Measurements from ENCODE around the gene ZCRB1. TPM values are rescaled to one million over a fixed set of nuclear protein-coding genes. Genes with fewer than 3 reads are reported as not detected.

ZCRB1 gene
- total RNA-seq, 1 donor, result 40.2 TPM

DNA sequence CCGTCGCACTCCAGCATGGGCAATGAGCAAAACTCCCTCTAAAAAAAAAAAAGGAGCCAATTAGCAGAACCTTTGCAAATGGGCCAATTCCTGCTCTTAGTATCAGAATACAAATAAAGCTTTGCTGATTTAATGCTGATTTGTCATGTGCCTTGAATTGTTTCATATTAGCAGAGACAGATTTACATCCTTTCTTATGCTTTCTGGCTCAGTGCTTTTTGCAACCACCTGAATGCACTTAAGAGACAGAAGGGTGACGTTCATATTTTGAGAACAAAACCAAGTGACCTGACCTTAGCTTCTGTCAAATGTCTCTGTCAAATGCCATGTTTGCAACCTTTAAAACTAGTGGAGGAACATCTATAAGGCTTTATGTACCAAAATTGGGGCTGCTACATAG lies 44.0 kb downstream of the ZCRB1 start:
- TF ChIP-seq, protein P1, sequence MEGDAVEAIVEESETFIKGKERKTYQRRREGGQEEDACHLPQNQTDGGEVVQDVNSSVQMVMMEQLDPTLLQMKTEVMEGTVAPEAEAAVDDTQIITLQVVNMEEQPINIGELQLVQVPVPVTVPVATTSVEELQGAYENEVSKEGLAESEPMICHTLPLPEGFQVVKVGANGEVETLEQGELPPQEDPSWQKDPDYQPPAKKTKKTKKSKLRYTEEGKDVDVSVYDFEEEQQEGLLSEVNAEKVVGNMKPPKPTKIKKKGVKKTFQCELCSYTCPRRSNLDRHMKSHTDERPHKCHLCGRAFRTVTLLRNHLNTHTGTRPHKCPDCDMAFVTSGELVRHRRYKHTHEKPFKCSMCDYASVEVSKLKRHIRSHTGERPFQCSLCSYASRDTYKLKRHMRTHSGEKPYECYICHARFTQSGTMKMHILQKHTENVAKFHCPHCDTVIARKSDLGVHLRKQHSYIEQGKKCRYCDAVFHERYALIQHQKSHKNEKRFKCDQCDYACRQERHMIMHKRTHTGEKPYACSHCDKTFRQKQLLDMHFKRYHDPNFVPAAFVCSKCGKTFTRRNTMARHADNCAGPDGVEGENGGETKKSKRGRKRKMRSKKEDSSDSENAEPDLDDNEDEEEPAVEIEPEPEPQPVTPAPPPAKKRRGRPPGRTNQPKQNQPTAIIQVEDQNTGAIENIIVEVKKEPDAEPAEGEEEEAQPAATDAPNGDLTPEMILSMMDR (IDR thresholded peaks at IDR 0.05; ENCODE audit: insufficient read depth, low read depth, low read length), result no peak
- no peak for DNase-seq (ENCODE audit: low read depth)
- no peak overlapping the region for H3K4me3 ChIP-seq (ENCODE audit: low read depth, low read length)

DNA sequence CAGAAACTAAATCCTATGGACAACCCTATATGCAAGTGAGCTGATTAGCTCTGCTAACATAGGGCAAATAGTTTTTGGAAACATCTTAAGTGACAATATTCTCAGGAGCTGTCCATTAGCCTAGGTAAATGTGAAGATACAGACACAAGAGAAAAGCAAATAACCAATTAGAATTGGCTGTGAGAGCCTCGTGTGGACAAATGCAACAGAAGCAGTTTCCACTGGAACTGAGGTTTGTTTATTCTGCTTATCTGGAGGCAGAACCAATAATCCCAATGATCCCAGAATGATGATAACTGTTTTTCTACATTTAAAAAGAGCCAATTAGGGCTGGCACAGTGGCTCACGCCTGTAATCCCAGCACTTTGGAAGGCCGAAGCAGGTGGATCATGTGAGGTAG lies 44.6 kb downstream of the ZCRB1 start:
- TF ChIP-seq, protein P1 (IDR thresholded peaks at IDR 0.05; ENCODE audit: insufficient read depth, low read depth, low read length), result no peak
- no peak overlapping the region for H3K4me3 ChIP-seq (ENCODE audit: low read depth, low read length)
- no peak for DNase-seq (ENCODE audit: low read depth)

DNA sequence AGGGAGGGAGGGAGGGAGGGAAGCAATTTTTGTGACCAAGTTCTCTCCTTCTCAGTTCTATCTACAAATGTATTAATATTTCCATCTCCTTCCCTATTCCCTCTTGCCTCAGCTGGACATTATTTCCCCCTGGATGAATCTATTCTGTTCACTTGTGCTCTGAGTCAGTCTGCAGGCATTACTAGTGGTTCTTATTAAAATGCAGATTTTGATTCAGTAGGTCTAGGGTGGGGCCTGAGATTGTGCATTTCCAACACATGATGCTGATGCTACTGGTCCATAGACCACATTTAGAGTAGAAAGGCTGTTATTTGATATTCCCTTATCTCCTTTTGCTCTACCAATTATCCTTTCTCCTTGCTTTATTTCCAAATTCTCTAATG lies 47.8 kb downstream of the ZCRB1 start:
- TF ChIP-seq, protein P1 (IDR thresholded peaks at IDR 0.05; ENCODE audit: insufficient read depth, low read depth, low read length), result no peak
- H3K4me3 ChIP-seq (ENCODE audit: low read depth, low read length), result no peak overlapping the region
- no peak for DNase-seq (ENCODE audit: low read depth)

DNA sequence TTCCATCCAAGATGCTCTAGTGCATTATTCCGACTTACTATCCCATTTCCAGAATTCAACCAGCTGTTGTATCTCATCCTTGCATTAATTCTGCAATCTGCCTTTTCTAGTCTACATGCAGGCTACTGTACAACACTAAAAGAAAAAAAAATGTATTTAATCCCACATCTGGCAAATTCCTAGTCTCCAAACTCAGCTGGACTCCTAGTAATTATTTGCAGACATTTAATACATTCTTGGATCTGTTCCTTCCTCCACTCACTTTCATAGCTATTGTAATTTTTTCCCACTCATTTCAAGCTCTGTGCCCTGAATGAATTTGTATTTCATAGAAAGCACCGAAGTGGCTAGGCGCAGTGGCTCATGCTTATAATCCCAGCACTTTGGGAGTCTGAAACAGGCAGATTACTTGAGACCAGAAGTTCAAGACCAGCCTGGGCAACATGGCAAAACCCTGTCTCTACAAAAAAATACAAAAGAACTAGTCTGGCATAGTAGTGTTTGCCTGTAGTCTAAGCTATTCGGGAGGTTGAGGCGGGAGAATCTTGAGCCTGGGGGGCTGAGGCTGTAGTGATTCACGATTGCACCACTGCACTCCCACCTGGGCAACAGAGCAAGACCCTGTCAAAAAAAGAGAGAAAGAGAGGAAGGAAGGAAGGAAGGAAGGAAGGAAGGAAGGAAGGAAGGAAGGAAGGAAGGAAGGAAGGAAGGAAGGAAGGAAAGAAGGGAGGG lies 48.3 kb downstream of the ZCRB1 start:
- H3K4me3 ChIP-seq (ENCODE audit: low read depth, low read length), result no peak overlapping the region
- TF ChIP-seq, protein P1 (IDR thresholded peaks at IDR 0.05; ENCODE audit: insufficient read depth, low read depth, low read length), result no peak
- no peak for DNase-seq (ENCODE audit: low read depth)

DNA sequence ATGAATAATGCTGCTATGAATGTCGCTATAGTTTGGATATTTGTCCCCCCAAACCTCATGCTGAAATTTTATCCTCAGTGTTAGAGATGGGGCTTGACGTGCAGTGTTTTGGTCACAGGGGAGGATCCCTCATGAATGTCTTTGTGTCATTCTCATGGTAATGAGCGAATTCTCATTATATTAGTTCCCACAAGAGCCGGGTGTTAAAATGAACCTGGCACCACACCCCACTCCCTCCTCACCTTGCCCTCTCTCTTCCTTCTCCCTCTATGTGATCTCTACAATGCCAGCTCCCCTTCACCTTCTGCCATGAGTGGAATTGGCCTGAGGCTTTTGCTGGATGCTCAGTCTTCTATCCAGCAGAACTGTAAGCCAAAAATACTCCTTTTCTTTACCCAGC lies 50.4 kb downstream of the ZCRB1 start:
- no peak for DNase-seq (ENCODE audit: low read depth)
- TF ChIP-seq, protein P1 (IDR thresholded peaks at IDR 0.05; ENCODE audit: insufficient read depth, low read depth, low read length), result no peak

DNA sequence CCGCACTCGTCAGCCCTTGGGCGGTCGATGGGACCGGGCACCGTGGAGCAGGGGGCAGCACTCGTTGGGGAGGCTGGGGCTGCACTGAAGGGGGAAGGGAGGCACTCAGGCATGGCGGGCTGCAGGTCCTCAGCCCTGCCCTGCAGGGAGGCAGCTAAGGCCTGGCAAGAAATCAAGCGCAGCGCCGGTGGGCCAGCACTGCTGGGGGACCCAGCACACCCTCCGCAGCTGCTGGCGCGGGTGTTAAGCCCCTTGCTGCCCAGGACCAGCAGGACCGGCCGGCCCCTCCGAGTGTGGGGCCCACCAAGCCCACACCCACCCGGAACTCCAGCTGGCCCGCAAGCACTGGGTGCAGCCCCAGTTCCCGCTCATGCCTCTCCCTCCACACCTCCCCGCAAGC lies 52.2 kb downstream of the ZCRB1 start:
- TF ChIP-seq, protein P1 (IDR thresholded peaks at IDR 0.05; ENCODE audit: insufficient read depth, low read depth, low read length), result no peak
- DNase-seq (ENCODE audit: low read depth), result no peak
- no peak overlapping the region for H3K4me3 ChIP-seq (ENCODE audit: low read depth, low read length)

More for the DNA sequence above, 50.4 kb downstream of the ZCRB1 start:
- H3K4me3 ChIP-seq (ENCODE audit: low read depth, low read length), result no peak overlapping the region

DNA sequence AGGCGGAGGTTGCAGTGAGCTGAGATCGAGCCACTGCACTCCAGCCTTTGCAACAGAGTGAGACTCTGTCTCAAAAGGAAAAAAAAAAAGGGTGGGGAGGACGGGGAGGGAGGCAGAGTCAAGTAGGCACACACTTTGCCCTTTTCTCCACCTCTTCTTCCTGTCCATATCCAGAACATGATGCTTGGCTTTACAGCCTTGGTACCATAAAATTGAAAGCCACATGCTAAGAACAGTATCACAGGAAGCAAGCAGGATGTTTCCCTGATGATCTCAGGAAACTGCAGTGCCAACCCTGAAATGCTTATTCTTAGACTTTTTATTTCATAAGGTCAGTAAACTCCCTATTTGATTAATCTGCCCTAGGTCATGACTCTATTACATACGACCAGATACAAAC lies 55.3 kb downstream of the ZCRB1 start:
- TF ChIP-seq, protein P1 (IDR thresholded peaks at IDR 0.05; ENCODE audit: insufficient read depth, low read depth, low read length), result no peak
- no peak overlapping the region for H3K4me3 ChIP-seq (ENCODE audit: low read depth, low read length)
- DNase-seq (ENCODE audit: low read depth), result no peak

All from fibroblast of villous mesenchyme (primary cell).